ENCODE results near the gene RSF1. TPM values are rescaled to one million over a fixed set of nuclear protein-coding genes. Genes with fewer than 3 reads are reported as not detected.

Gene RSF1
- total RNA-seq, 1 experiment from 2014 or later: 43.1 TPM

DNA sequence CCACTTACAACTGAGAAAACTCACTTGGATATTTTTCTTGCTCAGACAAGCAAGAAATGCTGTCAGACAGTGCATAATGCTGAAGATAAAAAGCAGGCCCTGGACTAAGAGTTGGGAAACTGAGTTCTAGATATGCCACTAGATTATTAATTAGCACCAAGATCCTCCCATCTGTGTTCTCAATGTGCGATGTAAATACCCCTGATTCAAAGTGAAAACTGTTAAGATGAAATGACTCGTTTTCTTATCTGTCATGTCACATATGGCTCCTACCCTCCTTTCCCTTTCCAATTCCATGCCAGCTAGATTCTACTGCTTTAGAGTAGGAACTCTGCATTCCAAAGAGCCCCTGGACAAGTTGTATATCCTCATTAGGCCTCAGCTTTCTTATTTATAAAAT is 94.0 kb downstream of the RSF1 start:
- Histone ChIP-seq H3K4me2 (ENCODE audit: low read length) (no peak overlapping the region), H3K9ac (ENCODE audit: low read length) (no peak overlapping the region), H3K9me3 (ENCODE audit: control insufficient read depth in 1 of 2, insufficient read depth in 1 of 2, low read depth in 1 of 2, low read length in 2 of 2) (peaks cover 3 to 9% of the 10 kb centered on the region in 2 experiments; a peak in 2 of 4 replicates), H3K4me3 (replicated peaks in 1 of 2; ENCODE audit: low read depth in 1 of 2, low read length in 2 of 2) (no peak overlapping the region), H3K27ac (ENCODE audit: low read depth, low read length) (no peak overlapping the region), H3K27me3 (ENCODE audit: insufficient read depth, low read length) (no peaks in the 10 kb centered on the region), H3K36me3 (ENCODE audit: control insufficient read depth in 1 of 2, insufficient read depth in 2 of 2, low read length in 2 of 2) (no peaks in the 10 kb centered on the region), H4K20me1 (ENCODE audit: insufficient read depth) (no peaks in the 10 kb centered on the region), H3K4me1 (ENCODE audit: control insufficient read depth in 1 of 2, insufficient read depth in 2 of 2, low read length in 2 of 2) (no peaks in the 10 kb centered on the region), H3K79me2 (ENCODE audit: insufficient read depth, low read length) (no peaks in the 10 kb centered on the region), H2AFZ (ENCODE audit: low read depth, low read length, poor library complexity, severe bottlenecking) (no peak overlapping the region), H3K9me2 (ENCODE audit: insufficient read depth) (no peaks in the 10 kb centered on the region)
- ChIA-PET POLR2A (no interaction called here), RAD21 (ENCODE audit: low non-redundant PET in 1 of 2, low total read pairs in 2 of 2, uncharacterized antibody in 2 of 2, unreplicated experiment in 2 of 2) (no interaction called here), CTCF (no interaction called here)
- BruUV-seq (replicated peaks): no TSS peak
- intact Hi-C loops (cut with micrococcal nuclease): no loop called here
- no peak for TF ChIP-seq POLR2AphosphoS5 (IDR thresholded peaks at IDR 0.05; ENCODE audit: low read depth, low read length)
- no peak for TF ChIP-seq YY1 (IDR thresholded peaks at IDR 0.05; ENCODE audit: extremely low read depth, insufficient replicate concordance, low read depth, low read length)
- TF ChIP-seq ATF3 (IDR thresholded peaks at IDR 0.05): no peak
- TF ChIP-seq SRF (IDR thresholded peaks at IDR 0.05; ENCODE audit: low read depth): no peak
- no peak for TF ChIP-seq SIN3A (IDR thresholded peaks at IDR 0.05; ENCODE audit: low read depth)
- no peak for TF ChIP-seq CEBPB (IDR thresholded peaks at IDR 0.05; ENCODE audit: low read depth)
- no peak for TF ChIP-seq SP1 (IDR thresholded peaks at IDR 0.05; ENCODE audit: low read depth)
- TF ChIP-seq EZH2phosphoT487 (IDR thresholded peaks at IDR 0.05; ENCODE audit: borderline replicate concordance): no peak
- no peak for TF ChIP-seq ZBTB33 (IDR thresholded peaks at IDR 0.05; ENCODE audit: extremely low read depth, insufficient replicate concordance, low read length)
- TF ChIP-seq JUND (IDR thresholded peaks at IDR 0.05): no peak
- no peak for TF ChIP-seq RAD21 (IDR thresholded peaks at IDR 0.05; ENCODE audit: low read depth)
- TF ChIP-seq FOSL1 (IDR thresholded peaks at IDR 0.05; ENCODE audit: low read depth): no peak
- TF ChIP-seq CBX3 (IDR thresholded peaks at IDR 0.05; ENCODE audit: low read depth): no peak
- no peak for TF ChIP-seq MAX (IDR thresholded peaks at IDR 0.05)
- TF ChIP-seq ZNF274 (IDR thresholded peaks at IDR 0.05; ENCODE audit: low read depth, low read length): no peak
- no peak for TF ChIP-seq EZH2 (IDR thresholded peaks at IDR 0.05)
- TF ChIP-seq, protein P1, sequence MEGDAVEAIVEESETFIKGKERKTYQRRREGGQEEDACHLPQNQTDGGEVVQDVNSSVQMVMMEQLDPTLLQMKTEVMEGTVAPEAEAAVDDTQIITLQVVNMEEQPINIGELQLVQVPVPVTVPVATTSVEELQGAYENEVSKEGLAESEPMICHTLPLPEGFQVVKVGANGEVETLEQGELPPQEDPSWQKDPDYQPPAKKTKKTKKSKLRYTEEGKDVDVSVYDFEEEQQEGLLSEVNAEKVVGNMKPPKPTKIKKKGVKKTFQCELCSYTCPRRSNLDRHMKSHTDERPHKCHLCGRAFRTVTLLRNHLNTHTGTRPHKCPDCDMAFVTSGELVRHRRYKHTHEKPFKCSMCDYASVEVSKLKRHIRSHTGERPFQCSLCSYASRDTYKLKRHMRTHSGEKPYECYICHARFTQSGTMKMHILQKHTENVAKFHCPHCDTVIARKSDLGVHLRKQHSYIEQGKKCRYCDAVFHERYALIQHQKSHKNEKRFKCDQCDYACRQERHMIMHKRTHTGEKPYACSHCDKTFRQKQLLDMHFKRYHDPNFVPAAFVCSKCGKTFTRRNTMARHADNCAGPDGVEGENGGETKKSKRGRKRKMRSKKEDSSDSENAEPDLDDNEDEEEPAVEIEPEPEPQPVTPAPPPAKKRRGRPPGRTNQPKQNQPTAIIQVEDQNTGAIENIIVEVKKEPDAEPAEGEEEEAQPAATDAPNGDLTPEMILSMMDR (IDR thresholded peaks at IDR 0.05 in 2 of 3, conservative IDR thresholded peaks at IDR 0.05 in 1 of 3; ENCODE audit: borderline replicate concordance in 1 of 3, insufficient read depth in 1 of 3, low read depth in 2 of 3, low read length in 2 of 3): no peak
- no peak for ATAC-seq
- no peak for DNase-seq (ENCODE audit: low read depth, low spot score)

Measured in HCT116 (cell line).